ENCODE results near the gene SHANK1. TPM values are rescaled to one million over a fixed set of nuclear protein-coding genes. Genes with fewer than 3 reads are reported as not detected.

The SHANK1 gene
- total RNA-seq, 4 donors from 2014 or later, result 0.10 to 0.45 TPM; not detected in 2

DNA sequence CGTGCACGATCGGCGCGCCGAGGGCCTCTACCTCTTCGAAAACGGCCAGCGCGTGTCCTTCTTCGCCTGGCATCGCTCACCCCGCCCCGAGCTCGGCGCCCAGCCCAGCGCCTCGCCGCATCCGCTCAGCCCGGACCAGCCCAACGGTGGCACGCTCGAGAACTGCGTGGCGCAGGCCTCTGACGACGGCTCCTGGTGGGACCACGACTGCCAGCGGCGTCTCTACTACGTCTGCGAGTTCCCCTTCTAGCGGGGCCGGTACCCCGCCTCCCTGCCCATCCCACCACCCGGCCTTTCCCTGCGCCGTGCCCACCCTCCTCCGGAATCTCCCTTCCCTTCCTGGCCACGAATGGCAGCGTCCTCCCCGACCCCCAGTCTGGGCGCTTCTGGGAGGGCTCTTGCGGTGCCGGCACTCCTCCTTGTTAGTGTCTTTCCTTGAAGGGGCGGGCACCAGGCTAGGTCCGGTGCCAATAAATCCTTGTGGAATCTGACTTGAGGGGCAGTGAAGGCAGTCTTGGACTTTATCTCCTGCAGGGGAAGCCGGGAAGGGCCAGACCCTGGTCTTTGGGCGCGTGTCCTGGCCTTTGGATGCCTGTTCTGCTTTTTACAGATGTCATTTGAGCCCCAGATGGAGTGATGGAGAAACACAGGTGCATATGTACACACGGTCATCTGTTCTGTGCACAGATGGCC lies 5.8 kb upstream of the SHANK1 start:
- peaks cover 19 to 21% of the 10 kb centered on the region in 2 donors for H3K4me1 ChIP-seq
- H3K27me3 ChIP-seq, result no peaks in the 10 kb centered on the region
- H3K9me3 ChIP-seq, result no peaks in the 10 kb centered on the region
- H3K36me3 ChIP-seq, result no peaks in the 10 kb centered on the region
- no peak for TF ChIP-seq POLR2A (IDR thresholded peaks at IDR 0.05)
- TF ChIP-seq, protein P1, sequence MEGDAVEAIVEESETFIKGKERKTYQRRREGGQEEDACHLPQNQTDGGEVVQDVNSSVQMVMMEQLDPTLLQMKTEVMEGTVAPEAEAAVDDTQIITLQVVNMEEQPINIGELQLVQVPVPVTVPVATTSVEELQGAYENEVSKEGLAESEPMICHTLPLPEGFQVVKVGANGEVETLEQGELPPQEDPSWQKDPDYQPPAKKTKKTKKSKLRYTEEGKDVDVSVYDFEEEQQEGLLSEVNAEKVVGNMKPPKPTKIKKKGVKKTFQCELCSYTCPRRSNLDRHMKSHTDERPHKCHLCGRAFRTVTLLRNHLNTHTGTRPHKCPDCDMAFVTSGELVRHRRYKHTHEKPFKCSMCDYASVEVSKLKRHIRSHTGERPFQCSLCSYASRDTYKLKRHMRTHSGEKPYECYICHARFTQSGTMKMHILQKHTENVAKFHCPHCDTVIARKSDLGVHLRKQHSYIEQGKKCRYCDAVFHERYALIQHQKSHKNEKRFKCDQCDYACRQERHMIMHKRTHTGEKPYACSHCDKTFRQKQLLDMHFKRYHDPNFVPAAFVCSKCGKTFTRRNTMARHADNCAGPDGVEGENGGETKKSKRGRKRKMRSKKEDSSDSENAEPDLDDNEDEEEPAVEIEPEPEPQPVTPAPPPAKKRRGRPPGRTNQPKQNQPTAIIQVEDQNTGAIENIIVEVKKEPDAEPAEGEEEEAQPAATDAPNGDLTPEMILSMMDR (IDR thresholded peaks at IDR 0.05), result no peak
- WGBS, 2 donors, result 12 to 15% methylated on average over 4 to 5 of the region's 52 CpGs
- DNase-seq, result no peak
- intact Hi-C loops (cut with DNase I), result no loop called here
- H3K27ac ChIP-seq, result peak overlapping the region in 2 of 3 donors; percentile 66 to 72
- H3K4me3 ChIP-seq (replicated peaks in 1 of 3), result peak overlapping the region; percentile 8 to 83 (median 55)

DNA sequence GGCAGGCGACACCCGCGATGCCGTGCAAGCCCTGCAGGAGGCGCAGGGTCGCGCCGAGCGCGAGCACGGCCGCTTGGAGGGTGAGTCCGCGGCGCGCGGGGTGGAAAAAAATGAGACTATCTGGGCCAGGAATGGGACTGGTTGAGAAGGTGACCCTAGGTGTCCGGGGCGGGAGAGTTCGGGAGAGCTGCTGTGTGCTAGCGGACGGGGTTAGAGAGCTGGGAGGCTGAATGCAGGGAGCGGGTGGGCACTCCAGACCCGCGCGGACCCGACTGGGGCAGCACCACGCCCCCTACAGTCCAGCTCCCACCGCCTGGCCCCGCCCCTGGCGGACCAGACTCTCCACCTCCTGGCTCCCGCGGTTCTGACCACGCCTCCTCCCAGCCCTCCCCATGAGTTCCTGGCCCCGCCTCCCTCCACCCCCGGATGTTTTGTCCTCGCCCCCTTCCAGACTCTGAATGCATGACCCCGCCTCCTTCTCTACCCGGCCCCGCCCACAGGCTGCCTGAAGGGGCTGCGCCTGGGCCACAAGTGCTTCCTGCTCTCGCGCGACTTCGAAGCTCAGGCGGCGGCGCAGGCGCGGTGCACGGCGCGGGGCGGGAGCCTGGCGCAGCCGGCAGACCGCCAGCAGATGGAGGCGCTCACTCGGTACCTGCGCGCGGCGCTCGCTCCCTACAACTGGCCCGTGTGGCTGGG lies 5.1 kb upstream of the SHANK1 start:
- peak; percentile 99 for DNase-seq
- TF ChIP-seq POLR2A (IDR thresholded peaks at IDR 0.05), result peak; percentile 37 to 90
- TF ChIP-seq, protein P1 (IDR thresholded peaks at IDR 0.05), result peak; percentile 58 to 86 (median 72)
- Histone ChIP-seq H3K9me3 (no peaks in the 10 kb centered on the region), H3K27ac (peak overlapping the region in 2 of 3 donors; percentile 66 to 72), H3K4me1 (peaks cover 19 to 21% of the 10 kb centered on the region in 2 donors), H3K4me3 (replicated peaks in 1 of 3) (peak overlapping the region; percentile 13 to 83 (median 55)), H3K36me3 (no peaks in the 10 kb centered on the region), H3K27me3 (no peaks in the 10 kb centered on the region)
- intact Hi-C loops (cut with DNase I), result loop anchor here (5.0 kb wide), 1 partner anchor 383 kb away; the partner anchor contains the start of gene CTU1
- 0 to 3% methylated on average over 6 to 27 of the region's 65 CpGs for WGBS, 2 donors

DNA sequence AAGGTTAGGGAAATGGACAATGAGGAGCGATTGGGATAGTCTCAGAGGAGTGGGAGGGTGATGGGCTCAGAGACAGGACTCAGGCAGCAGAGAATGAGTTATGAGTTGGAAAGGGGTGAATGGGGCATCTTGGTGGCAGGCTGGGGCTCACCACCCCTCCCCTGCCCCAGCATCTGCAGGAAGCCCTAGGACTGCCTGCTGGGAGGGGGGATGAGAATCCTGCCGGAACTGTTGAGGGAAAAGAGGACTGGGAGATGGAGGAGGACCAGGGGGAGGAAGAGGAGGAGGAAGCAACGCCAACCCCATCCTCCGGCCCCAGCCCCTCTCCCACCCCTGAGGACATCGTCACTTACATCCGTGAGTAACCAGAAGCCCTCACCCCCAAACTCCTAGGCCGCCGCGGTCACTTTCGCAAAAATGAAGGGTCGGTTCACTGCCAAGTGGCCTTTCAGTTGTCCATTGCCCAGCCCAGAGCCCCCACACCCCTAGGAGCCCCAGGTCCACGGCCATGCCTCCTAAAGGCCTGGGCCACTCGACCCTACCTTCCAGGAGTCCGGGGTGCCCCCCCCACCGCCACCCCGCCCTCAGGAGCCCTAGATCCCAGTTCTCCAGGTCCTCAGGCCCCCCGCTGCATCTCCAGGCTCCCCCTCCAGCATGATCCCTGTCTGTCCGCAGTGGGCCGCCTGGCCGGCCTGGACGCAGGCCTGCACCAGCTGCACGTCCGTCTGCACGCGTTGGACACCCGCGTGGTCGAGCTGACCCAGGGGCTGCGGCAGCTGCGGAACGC lies 4.3 kb upstream of the SHANK1 start:
- DNase-seq, result no peak
- no peaks in the 10 kb centered on the region for H3K9me3 ChIP-seq
- peak overlapping the region in 1 of 3 donors; percentile 34 for H3K27ac ChIP-seq
- TF ChIP-seq, protein P1 (IDR thresholded peaks at IDR 0.05), result no peak
- TF ChIP-seq POLR2A (IDR thresholded peaks at IDR 0.05), result no peak
- peak overlapping the region in 2 of 3 donors; percentile 13 to 55 for H3K4me3 ChIP-seq (replicated peaks in 1 of 3)
- no peaks in the 10 kb centered on the region for H3K27me3 ChIP-seq
- 8 to 10% methylated on average over 10 to 18 of the region's 31 CpGs for WGBS, 2 donors
- H3K36me3 ChIP-seq, result no peaks in the 10 kb centered on the region
- H3K4me1 ChIP-seq, result peaks cover 25 to 26% of the 10 kb centered on the region in 2 donors
- intact Hi-C loops (cut with DNase I), result loop anchor here (5.0 kb wide), 1 partner anchor 383 kb away; the partner anchor contains the start of gene CTU1

DNA sequence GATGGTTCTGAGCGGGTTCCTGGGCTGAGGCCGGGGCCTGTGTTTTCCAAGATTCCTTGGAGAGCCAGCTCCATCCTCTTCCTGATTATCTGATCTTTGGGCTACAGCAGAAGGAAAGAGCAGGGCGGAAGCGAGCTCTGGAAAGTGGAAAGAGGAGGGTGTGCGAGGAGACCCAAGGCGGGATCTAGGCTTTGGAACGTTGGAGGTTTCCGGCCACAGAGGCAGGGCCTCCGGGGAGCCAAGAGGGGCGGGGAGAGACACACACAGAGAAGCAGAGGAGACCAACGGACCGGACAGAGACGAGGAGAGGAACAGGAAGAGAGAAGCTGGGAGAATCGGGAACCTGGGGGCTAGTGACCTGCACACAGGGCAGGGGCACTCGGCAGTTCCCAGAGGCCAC lies 3.5 kb upstream of the SHANK1 start, which contains the start of gene CLEC11A:
CLEC11A (plus strand) TSS at position 296 of the 400 bp plus-strand sequence. CDS start 162 bp downstream, outside the sequence.
- Histone ChIP-seq H3K4me3 (replicated peaks in 1 of 3) (peak within 1 kb of the TSS in 2 of 3 donors; percentile 13 to 55), H3K4me1 (peaks cover 29 to 31% of the 10 kb centered on the region in 2 donors), H3K36me3 (no peaks in the 10 kb centered on the region), H3K27ac (peak within 1 kb of the TSS in 2 of 3 donors; percentile 30 to 34), H3K27me3 (peaks cover 4% of the 10 kb centered on the region), H3K9me3 (no peaks in the 10 kb centered on the region)
- intact Hi-C loops (cut with DNase I), result loop anchor here (5.0 kb wide), 1 partner anchor 384 kb away; the partner anchor contains the start of gene CTU1
- 14 to 26% methylated on average over 14 to 15 of the region's 15 CpGs for WGBS, 2 donors
- TF ChIP-seq, protein P1 (IDR thresholded peaks at IDR 0.05), result no peak
- TF ChIP-seq POLR2A (IDR thresholded peaks at IDR 0.05), result no peak
- peak; percentile 8 to 12 for DNase-seq

All from thyroid gland (tissue), 4 donors.